Erythroblast (primary cell): ENCODE data around the gene CAMKMT.

Experiments used
- GATA1 ChIP-seq: IDR thresholded peaks from 2 replicates; pipeline ENCODE4 v1.6.1; 2011; ENCODE audit warnings: low read depth, mild to moderate bottlenecking, control low read depth, low read length, moderate library complexity
- POLR2A ChIP-seq: IDR thresholded peaks from 2 replicates; pipeline ENCODE4 v1.6.1; 2011; ENCODE audit warnings: mild to moderate bottlenecking, low read length

GRCh38 chr2:44372246-44372645 is 10.5 kb downstream of the CAMKMT start:
- TF ChIP-seq POLR2A = no peak
- no peak for TF ChIP-seq GATA1
